ENCODE data around the gene IDUA. TPM values are rescaled to one million over a fixed set of nuclear protein-coding genes. Genes with fewer than 3 reads are reported as not detected.

The IDUA gene
- polyA plus RNA-seq, 1 donor (not counting 4 experiments of a cell fraction or from before 2014, with no cell fraction given), result 1.2 TPM

- H3K9ac ChIP-seq (ENCODE audit: control insufficient read depth, extremely low read depth, insufficient read depth, low read length), result no peak overlapping the region
- no peak overlapping the region for H2AFZ ChIP-seq (ENCODE audit: control insufficient read depth, low read length)
- no peaks in the 10 kb centered on the region for H3K79me2 ChIP-seq (ENCODE audit: control insufficient read depth, insufficient read depth, low read length)
- no peaks in the 10 kb centered on the region for H3K9me1 ChIP-seq (ENCODE audit: control insufficient read depth, extremely low read depth, insufficient read depth, low read length)
- DNase-seq (ENCODE audit: low read depth, low spot score) (no peak), FAIRE-seq (no peak)
- no peak overlapping the region for H3K4me2 ChIP-seq (ENCODE audit: control insufficient read depth, extremely low read depth, insufficient read depth, low read depth, low read length)
- H4K20me1 ChIP-seq (ENCODE audit: control insufficient read depth, extremely low read depth, insufficient read depth, low read length), result peaks cover 3% of the 10 kb centered on the region
- H3K27me3 ChIP-seq (ENCODE audit: control insufficient read depth, extremely low read depth, insufficient read depth, low read length), result no peaks in the 10 kb centered on the region
- dilution Hi-C loops (cut with MboI; ENCODE audit: extremely low pct_ligation_motif_present, low sequenced_read_pairs), result no loop called here
- TF ChIP-seq EZH2 (IDR thresholded peaks at IDR 0.05; ENCODE audit: low read length) (no peak), CTCF (optimal IDR thresholded peaks at IDR 0.05 in 1 of 3, IDR thresholded peaks at IDR 0.05 in 1 of 3, conservative IDR thresholded peaks at IDR 0.05 in 1 of 3; ENCODE audit: extremely low read depth in 1 of 3, insufficient read depth in 2 of 3, low read length in 3 of 3) (no peak)
- no peak overlapping the region for H3K4me3 ChIP-seq (ENCODE audit: control insufficient read depth in 2 of 3, extremely low read depth in 1 of 3, insufficient read depth in 2 of 3, low read depth in 1 of 3, low read length in 3 of 3)
- H3K36me3 ChIP-seq (ENCODE audit: control insufficient read depth in 2 of 2, extremely low read depth in 1 of 2, insufficient read depth in 2 of 2, low read length in 2 of 2), result peaks cover 4 to 17% of the 10 kb centered on the region in 2 experiments
- H3K9me3 ChIP-seq (ENCODE audit: control insufficient read depth, low read depth, low read length), result no peaks in the 10 kb centered on the region
- H3K4me1 ChIP-seq (ENCODE audit: control insufficient read depth, extremely low read depth, insufficient read depth, low read length), result peaks cover 19% of the 10 kb centered on the region
- H3K27ac ChIP-seq (ENCODE audit: control insufficient read depth, insufficient read depth, low read length), result no peak overlapping the region
Observed at GRCh38 chr4:968621-969394, 18.0 kb upstream of the IDUA start.

DNA sequence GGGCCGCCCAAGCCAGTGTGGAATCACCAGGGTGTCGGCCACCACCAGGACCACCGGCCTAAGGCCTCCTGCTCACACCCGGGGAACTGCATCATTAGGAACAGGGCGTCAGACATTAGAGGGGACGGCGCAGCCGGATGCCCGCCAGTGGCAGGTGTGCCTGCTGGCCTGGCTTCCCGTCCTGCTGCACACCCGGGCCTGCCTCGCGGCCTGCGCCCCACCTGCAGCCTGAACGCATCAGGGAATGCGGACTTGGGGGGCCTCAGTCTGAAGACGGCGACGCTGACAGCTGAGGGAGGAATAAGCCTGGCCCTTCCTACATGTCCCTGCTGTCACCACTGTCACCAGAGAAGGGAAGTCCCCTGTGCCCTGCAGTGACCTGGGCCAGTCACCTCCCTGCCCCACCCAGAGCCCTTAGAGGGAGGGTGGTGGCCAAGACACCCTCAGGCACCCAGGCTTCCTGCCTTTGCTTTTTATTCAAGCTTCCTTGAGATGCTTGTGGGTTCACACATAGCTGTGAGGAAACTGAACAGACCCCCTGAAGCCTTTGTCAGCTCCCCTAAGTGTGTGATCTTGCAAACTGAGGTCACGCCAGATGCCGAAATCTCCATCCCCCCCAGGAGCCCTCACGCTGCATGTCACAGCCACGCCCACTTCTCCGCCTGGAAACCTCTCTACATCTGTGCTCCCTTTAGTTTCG is 16.6 kb upstream of the IDUA start:
- dilution Hi-C loops (cut with MboI; ENCODE audit: extremely low pct_ligation_motif_present, low sequenced_read_pairs), result no loop called here
- Histone ChIP-seq H3K27ac (ENCODE audit: control insufficient read depth, insufficient read depth, low read length) (no peak overlapping the region), H3K4me3 (ENCODE audit: control insufficient read depth in 2 of 3, extremely low read depth in 1 of 3, insufficient read depth in 2 of 3, low read depth in 1 of 3, low read length in 3 of 3) (no peak overlapping the region), H3K4me1 (ENCODE audit: control insufficient read depth, extremely low read depth, insufficient read depth, low read length) (peaks cover 19% of the 10 kb centered on the region), H4K20me1 (ENCODE audit: control insufficient read depth, extremely low read depth, insufficient read depth, low read length) (peaks cover 3% of the 10 kb centered on the region), H3K27me3 (ENCODE audit: control insufficient read depth, extremely low read depth, insufficient read depth, low read length) (peaks cover 5% of the 10 kb centered on the region), H3K36me3 (ENCODE audit: control insufficient read depth in 2 of 2, extremely low read depth in 1 of 2, insufficient read depth in 2 of 2, low read length in 2 of 2) (peaks cover 3 to 8% of the 10 kb centered on the region in 2 experiments), H3K9me1 (ENCODE audit: control insufficient read depth, extremely low read depth, insufficient read depth, low read length) (no peaks in the 10 kb centered on the region), H3K4me2 (ENCODE audit: control insufficient read depth, extremely low read depth, insufficient read depth, low read depth, low read length) (no peak overlapping the region), H3K9ac (ENCODE audit: control insufficient read depth, extremely low read depth, insufficient read depth, low read length) (no peak overlapping the region), H3K9me3 (ENCODE audit: control insufficient read depth, low read depth, low read length) (no peaks in the 10 kb centered on the region), H2AFZ (ENCODE audit: control insufficient read depth, low read length) (no peak overlapping the region), H3K79me2 (ENCODE audit: control insufficient read depth, insufficient read depth, low read length) (no peaks in the 10 kb centered on the region)
- TF ChIP-seq CTCF (optimal IDR thresholded peaks at IDR 0.05 in 1 of 3, IDR thresholded peaks at IDR 0.05 in 1 of 3, conservative IDR thresholded peaks at IDR 0.05 in 1 of 3; ENCODE audit: extremely low read depth in 1 of 3, insufficient read depth in 2 of 3, low read length in 3 of 3) (no peak), EZH2 (IDR thresholded peaks at IDR 0.05; ENCODE audit: low read length) (no peak)
- FAIRE-seq (no peak), DNase-seq (ENCODE audit: low read depth, low spot score) (no peak)
